Measurements from ENCODE around the gene HID1. TPM values are rescaled to one million over a fixed set of nuclear protein-coding genes. Genes with fewer than 3 reads are reported as not detected.

The HID1 gene
- total RNA-seq, 4 donors from 2014 or later: 4.6 to 21.9 (median 10.8) TPM

GRCh38 chr17:74963656-74964055 is 8.9 kb downstream of the HID1 start:
- ATAC-seq: no peak
- no peaks in the 10 kb centered on the region for H3K36me3 ChIP-seq
- WGBS, 2 donors (ENCODE audit: low coverage in 1 of 2): no CpG with 5 or more reads among the region's 12 CpGs

GRCh38 chr17:74962622-74963394 is 9.8 kb downstream of the HID1 start:
- no peak for ATAC-seq
- H3K4me3 ChIP-seq: no peak overlapping the region
- H3K36me3 ChIP-seq: no peaks in the 10 kb centered on the region
- TF ChIP-seq EP300 (IDR thresholded peaks at IDR 0.05) (no peak), POLR2AphosphoS5 (IDR thresholded peaks at IDR 0.05) (no peak), CTCF (IDR thresholded peaks at IDR 0.05) (no peak), POLR2A (IDR thresholded peaks at IDR 0.05) (no peak)
- peaks cover 8% of the 10 kb centered on the region for H3K27me3 ChIP-seq
- 100% methylated on average over 3 of the region's 18 CpGs; no CpG with 5 or more reads in 1 of the 2 donors for whole genome bisulfite sequencing, 2 donors (ENCODE audit: low coverage in 1 of 2)
- no peak overlapping the region for H3K27ac ChIP-seq
- H3K4me1 ChIP-seq: peaks cover 0 to 14% (median 0%) of the 10 kb centered on the region in 3 donors
- no peaks in the 10 kb centered on the region for H3K9me3 ChIP-seq

More at GRCh38 chr17:74963656-74964055, 8.9 kb downstream of the HID1 start:
- Histone ChIP-seq H3K9me3 (no peaks in the 10 kb centered on the region), H3K4me1 (peaks cover 0 to 8% (median 0%) of the 10 kb centered on the region in 3 donors), H3K27ac (no peak overlapping the region), H3K4me3 (no peak overlapping the region), H3K27me3 (peaks cover under 1% of the 10 kb centered on the region)
- TF ChIP-seq EP300 (IDR thresholded peaks at IDR 0.05) (no peak), POLR2AphosphoS5 (IDR thresholded peaks at IDR 0.05) (no peak), CTCF (IDR thresholded peaks at IDR 0.05) (no peak), POLR2A (IDR thresholded peaks at IDR 0.05) (no peak)

GRCh38 chr17:74961657-74962350 is 10.8 kb downstream of the HID1 start:
- H3K36me3 ChIP-seq: no peaks in the 10 kb centered on the region
- H3K9me3 ChIP-seq: no peaks in the 10 kb centered on the region
- ATAC-seq: peak; percentile 87
- H3K27me3 ChIP-seq: peaks cover 8% of the 10 kb centered on the region
- H3K27ac ChIP-seq: no peak overlapping the region
- no peak for TF ChIP-seq POLR2A (IDR thresholded peaks at IDR 0.05)
- peak in 3 of 4 experiments; percentile 80 to 92 (median 84) for TF ChIP-seq CTCF (IDR thresholded peaks at IDR 0.05)
- TF ChIP-seq POLR2AphosphoS5 (IDR thresholded peaks at IDR 0.05): peak; percentile 27
- no peak for TF ChIP-seq EP300 (IDR thresholded peaks at IDR 0.05)
- H3K4me3 ChIP-seq: no peak overlapping the region
- WGBS, 2 donors (ENCODE audit: low coverage in 1 of 2): 0% methylated on average over 4 of the region's 23 CpGs; no CpG with 5 or more reads in 1 of the 2 donors
- H3K4me1 ChIP-seq: peaks cover 0 to 14% (median 0%) of the 10 kb centered on the region in 3 donors

GRCh38 chr17:74960570-74961342 is 11.8 kb downstream of the HID1 start:
- no peak overlapping the region for H3K27ac ChIP-seq
- TF ChIP-seq POLR2AphosphoS5 (IDR thresholded peaks at IDR 0.05) (no peak), CTCF (IDR thresholded peaks at IDR 0.05) (peak in 1 of 4 experiments; percentile 9)
- WGBS, 2 donors (ENCODE audit: low coverage in 1 of 2): 31 to 56% methylated on average over 5 to 15 of the region's 19 CpGs
- H3K4me1 ChIP-seq: peaks cover 0 to 14% (median 0%) of the 10 kb centered on the region in 3 donors
- H3K36me3 ChIP-seq: peaks cover 0 to 3% of the 10 kb centered on the region in 2 donors
- peaks cover 8% of the 10 kb centered on the region for H3K27me3 ChIP-seq
- ATAC-seq: no peak
- H3K9me3 ChIP-seq: no peaks in the 10 kb centered on the region
- no peak overlapping the region for H3K4me3 ChIP-seq
